Measurements from ENCODE around the gene TBXAS1.

The TBXAS1 gene

GRCh38 chr7:139855498-139856270, 26.6 kb downstream of the TBXAS1 start:
- FAIRE-seq, result no peak

GRCh38 chr7:139857791-139858190, 28.7 kb downstream of the TBXAS1 start:
- no peak for FAIRE-seq

GRCh38 chr7:139860090-139860775, 31.2 kb downstream of the TBXAS1 start:
- FAIRE-seq, result no peak

- FAIRE-seq, result no peak
These were observed 32.7 kb downstream of the TBXAS1 start for GRCh38 chr7:139861803-139862202.

- FAIRE-seq, result no peak
These were observed 37.2 kb downstream of the TBXAS1 start for GRCh38 chr7:139866047-139866837.

GRCh38 chr7:139867847-139868246, 38.8 kb downstream of the TBXAS1 start:
- no peak for FAIRE-seq

GRCh38 chr7:139869886-139870285, 40.8 kb downstream of the TBXAS1 start:
- FAIRE-seq, result no peak

GRCh38 chr7:139870380-139870779, 41.3 kb downstream of the TBXAS1 start:
- FAIRE-seq, result no peak

- no peak for FAIRE-seq
These were observed 42.3 kb downstream of the TBXAS1 start for GRCh38 chr7:139871331-139871730.

- FAIRE-seq, result no peak
These were observed 42.8 kb downstream of the TBXAS1 start for GRCh38 chr7:139871820-139872219.

- FAIRE-seq, result no peak
These were observed 44.7 kb downstream of the TBXAS1 start for GRCh38 chr7:139873593-139874301.

- no peak for FAIRE-seq
These were observed 45.2 kb downstream of the TBXAS1 start for GRCh38 chr7:139874302-139874629.

- no peak for FAIRE-seq
These were observed 46.8 kb downstream of the TBXAS1 start for GRCh38 chr7:139875821-139876241.

- FAIRE-seq, result no peak
These were observed 47.7 kb downstream of the TBXAS1 start for GRCh38 chr7:139876622-139877283.

GRCh38 chr7:139883814-139884213, 54.8 kb downstream of the TBXAS1 start:
- no peak for FAIRE-seq

- FAIRE-seq, result no peak
These were observed 55.4 kb downstream of the TBXAS1 start for GRCh38 chr7:139884441-139884840.

GRCh38 chr7:139885511-139885910, 56.4 kb downstream of the TBXAS1 start:
- no peak for FAIRE-seq

- FAIRE-seq, result no peak
These were observed 57.1 kb downstream of the TBXAS1 start for GRCh38 chr7:139886206-139886605.

- FAIRE-seq, result no peak
These were observed 57.8 kb downstream of the TBXAS1 start for GRCh38 chr7:139886899-139887298.

GRCh38 chr7:139887992-139888481, 59.0 kb downstream of the TBXAS1 start:
- FAIRE-seq, result no peak

GRCh38 chr7:139889186-139889871, 60.3 kb downstream of the TBXAS1 start:
- FAIRE-seq, result no peak

- FAIRE-seq, result peak; percentile 23
These were observed 64.4 kb downstream of the TBXAS1 start for GRCh38 chr7:139893461-139893860.
